Stimulated activated CD4-positive, alpha-beta T cell treated with anti-CD3 and anti-CD28 coated beads, Interleukin-2, amount 100 ng/mL, for 48 hours (primary cell): ENCODE results near the gene SAPCD2.

Source experiments
- DNase-seq, 2 donors: peaks; one replicate each; pipeline ENCODE4 v3.0.0-alpha.2; 2020

The SAPCD2 gene

DNA sequence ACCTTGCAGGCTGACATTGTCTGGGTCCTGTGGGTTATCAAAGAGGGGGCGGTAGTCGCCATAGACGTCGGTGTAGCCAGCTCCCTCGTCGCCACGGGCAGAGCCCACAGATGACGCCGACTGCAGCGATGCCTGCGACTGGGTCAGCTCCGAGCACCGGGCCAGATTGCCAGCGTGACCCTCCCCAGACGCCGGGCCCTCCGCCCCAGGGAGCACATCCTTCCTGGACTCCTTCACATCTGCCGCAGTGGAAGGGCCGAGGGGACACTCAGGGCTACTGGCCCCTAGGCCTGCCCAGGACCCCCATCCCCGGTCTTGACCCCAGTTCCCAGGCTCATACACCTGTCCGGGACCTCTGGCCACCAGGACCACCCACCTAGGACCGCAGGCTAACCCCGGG lies 56.2 kb downstream of the SAPCD2 start:
- no peak for DNase-seq

DNA sequence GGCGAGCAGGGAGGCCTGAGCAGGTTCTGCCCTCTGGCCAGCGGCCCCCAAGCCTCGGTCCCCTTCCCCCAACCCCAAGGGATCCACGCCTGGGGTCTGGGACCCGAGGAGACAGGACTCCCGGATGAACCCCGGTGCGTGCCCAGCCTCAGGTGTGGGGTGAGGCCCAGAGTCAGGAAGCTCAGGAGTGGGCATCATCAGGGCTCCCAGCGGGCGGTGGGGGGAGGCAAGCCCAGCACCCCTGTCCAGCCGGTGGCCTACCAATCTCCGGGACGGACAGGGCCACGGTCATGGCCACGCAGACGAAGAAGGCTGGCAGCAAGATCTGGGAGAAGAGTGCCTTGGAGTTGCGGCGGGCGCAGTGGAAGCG lies 56.8 kb downstream of the SAPCD2 start:
- no peak for DNase-seq

- DNase-seq: no peak
Measured at GRCh38 chr9:137012694-137013570, 57.4 kb downstream of the SAPCD2 start.
